ENCODE data around the gene ANTKMT.

ANTKMT gene

GRCh38 chr16:766008-766819, 45.3 kb downstream of the ANTKMT start:
- H3K9me2 ChIP-seq (replicated peaks; ENCODE audit: low read depth, low read length), result no peaks in the 10 kb centered on the region
- H3K9me3 ChIP-seq (ENCODE audit: insufficient read depth, low read depth, low read length), result no peaks in the 10 kb centered on the region
- H3K79me2 ChIP-seq (ENCODE audit: insufficient read depth, low read length), result no peaks in the 10 kb centered on the region
- no peaks in the 10 kb centered on the region for H4K20me1 ChIP-seq (ENCODE audit: insufficient read depth, low read length, poor library complexity, severe bottlenecking)
- H2AFZ ChIP-seq (ENCODE audit: low read length), result no peak overlapping the region
- H3K4me3 ChIP-seq (ENCODE audit: low read length, poor library complexity, severe bottlenecking), result no peak overlapping the region
- no peak overlapping the region for H3K4me2 ChIP-seq (ENCODE audit: low read depth, low read length, poor library complexity, severe bottlenecking)
- no peaks in the 10 kb centered on the region for H3K36me3 ChIP-seq (ENCODE audit: insufficient read depth, low read length)
- no peaks in the 10 kb centered on the region for H3K27me3 ChIP-seq (ENCODE audit: insufficient read depth, low read length, poor library complexity, severe bottlenecking)
- no peaks in the 10 kb centered on the region for H3F3A ChIP-seq (ENCODE audit: low read depth)
- H3K4me1 ChIP-seq (ENCODE audit: insufficient read depth, low read length, poor library complexity, severe bottlenecking), result no peaks in the 10 kb centered on the region
- TF ChIP-seq CTCF (conservative IDR thresholded peaks at IDR 0.05; ENCODE audit: low read length), result no peak
- no peak for TF ChIP-seq EZH2phosphoT487 (IDR thresholded peaks at IDR 0.05; ENCODE audit: borderline replicate concordance)
- no peak overlapping the region for H3K9ac ChIP-seq (ENCODE audit: low read depth, low read length, poor library complexity, severe bottlenecking)

GRCh38 chr16:766820-767640, 46.1 kb downstream of the ANTKMT start:
- Histone ChIP-seq H4K20me1 (ENCODE audit: insufficient read depth, low read length, poor library complexity, severe bottlenecking) (no peaks in the 10 kb centered on the region), H2AFZ (ENCODE audit: low read length) (no peak overlapping the region), H3K9ac (ENCODE audit: low read depth, low read length, poor library complexity, severe bottlenecking) (no peak overlapping the region), H3K4me3 (ENCODE audit: low read length, poor library complexity, severe bottlenecking) (no peak overlapping the region), H3K4me1 (ENCODE audit: insufficient read depth, low read length, poor library complexity, severe bottlenecking) (no peaks in the 10 kb centered on the region), H3K9me3 (ENCODE audit: insufficient read depth, low read depth, low read length) (no peaks in the 10 kb centered on the region), H3K4me2 (ENCODE audit: low read depth, low read length, poor library complexity, severe bottlenecking) (no peak overlapping the region), H3K36me3 (ENCODE audit: insufficient read depth, low read length) (no peaks in the 10 kb centered on the region), H3K9me2 (replicated peaks; ENCODE audit: low read depth, low read length) (no peaks in the 10 kb centered on the region), H3K79me2 (ENCODE audit: insufficient read depth, low read length) (no peaks in the 10 kb centered on the region), H3K27me3 (ENCODE audit: insufficient read depth, low read length, poor library complexity, severe bottlenecking) (no peaks in the 10 kb centered on the region), H3F3A (ENCODE audit: low read depth) (no peaks in the 10 kb centered on the region)
- TF ChIP-seq CTCF (conservative IDR thresholded peaks at IDR 0.05; ENCODE audit: low read length) (no peak), EZH2phosphoT487 (IDR thresholded peaks at IDR 0.05; ENCODE audit: borderline replicate concordance) (no peak)

GRCh38 chr16:767743-768235, 46.8 kb downstream of the ANTKMT start:
- Histone ChIP-seq H3K36me3 (ENCODE audit: insufficient read depth, low read length) (no peaks in the 10 kb centered on the region), H3K4me2 (ENCODE audit: low read depth, low read length, poor library complexity, severe bottlenecking) (no peak overlapping the region), H3K27me3 (ENCODE audit: insufficient read depth, low read length, poor library complexity, severe bottlenecking) (no peaks in the 10 kb centered on the region), H3K4me3 (ENCODE audit: low read length, poor library complexity, severe bottlenecking) (no peak overlapping the region), H3K9ac (ENCODE audit: low read depth, low read length, poor library complexity, severe bottlenecking) (no peak overlapping the region), H3F3A (ENCODE audit: low read depth) (no peaks in the 10 kb centered on the region), H3K4me1 (ENCODE audit: insufficient read depth, low read length, poor library complexity, severe bottlenecking) (no peaks in the 10 kb centered on the region), H3K9me3 (ENCODE audit: insufficient read depth, low read depth, low read length) (no peaks in the 10 kb centered on the region), H3K9me2 (replicated peaks; ENCODE audit: low read depth, low read length) (no peaks in the 10 kb centered on the region), H4K20me1 (ENCODE audit: insufficient read depth, low read length, poor library complexity, severe bottlenecking) (no peaks in the 10 kb centered on the region), H3K79me2 (ENCODE audit: insufficient read depth, low read length) (no peaks in the 10 kb centered on the region), H2AFZ (ENCODE audit: low read length) (no peak overlapping the region)
- TF ChIP-seq CTCF (conservative IDR thresholded peaks at IDR 0.05; ENCODE audit: low read length) (no peak), EZH2phosphoT487 (IDR thresholded peaks at IDR 0.05; ENCODE audit: borderline replicate concordance) (no peak)
